NCI-H345 treated with DMSO at 0.1 percent for 48 hours (cell line): ENCODE measurements around the gene ACR.
A peak's percentile ranks its signal among the peaks of the same experiment; 100 is the strongest.
"Not testable (repeated sequence)": the region's sequence is repeated elsewhere in the genome, so short reads cannot be mapped to it uniquely, and the experiment has no call there.

Source experiments
- DNase-seq: peaks from one replicate; lab custom pipeline; 2025; ENCODE audit not compliant: unreplicated experiment; lab: John Stamatoyannopoulos, UW

The ACR gene

GRCh38 chr22:50775132-50775531 lies 37.1 kb downstream of the ACR start:
- not testable (repeated sequence) for DNase-seq

DNA sequence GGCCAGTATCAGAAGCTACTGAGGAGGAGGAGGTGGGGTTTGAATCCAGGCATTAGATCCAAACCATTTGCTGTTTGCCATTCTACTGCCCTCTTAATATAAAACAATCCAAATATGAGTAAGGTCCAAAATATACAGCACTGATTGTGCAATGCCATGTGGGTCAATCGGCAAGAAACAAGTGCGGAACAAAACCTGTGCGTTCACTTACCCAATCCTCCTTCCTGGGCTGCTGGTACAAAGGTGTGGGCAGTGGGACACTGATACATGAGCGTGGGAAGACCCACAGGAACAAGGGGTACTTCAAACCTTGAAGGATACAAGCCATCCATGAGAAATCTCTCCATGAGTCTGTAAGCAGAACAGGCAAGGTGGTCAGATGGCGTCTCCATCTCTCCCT lies 39.6 kb downstream of the ACR start:
- not testable (repeated sequence) for DNase-seq

DNA sequence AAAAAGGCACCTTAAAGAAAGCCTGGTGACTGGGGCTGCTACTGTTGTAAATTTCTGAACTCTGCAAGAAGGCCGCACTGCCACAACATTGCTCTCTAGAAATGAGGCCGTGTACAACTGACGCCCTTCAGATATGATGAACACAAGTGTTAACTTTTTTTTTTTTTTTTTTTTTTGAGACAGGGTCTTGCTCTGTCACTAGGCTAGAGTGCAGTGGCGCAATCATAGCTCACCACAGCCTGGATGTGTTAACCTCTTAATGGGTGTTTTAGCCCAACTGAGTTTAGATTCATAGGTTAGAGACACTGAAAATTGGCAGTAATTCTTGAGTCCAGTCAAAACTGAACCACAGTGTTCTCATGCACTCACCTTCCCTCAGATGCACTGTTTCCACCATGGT lies 42.2 kb downstream of the ACR start:
- not testable (repeated sequence) for DNase-seq

GRCh38 chr22:50782253-50782652 lies 44.2 kb downstream of the ACR start:
- not testable (repeated sequence) for DNase-seq

DNA sequence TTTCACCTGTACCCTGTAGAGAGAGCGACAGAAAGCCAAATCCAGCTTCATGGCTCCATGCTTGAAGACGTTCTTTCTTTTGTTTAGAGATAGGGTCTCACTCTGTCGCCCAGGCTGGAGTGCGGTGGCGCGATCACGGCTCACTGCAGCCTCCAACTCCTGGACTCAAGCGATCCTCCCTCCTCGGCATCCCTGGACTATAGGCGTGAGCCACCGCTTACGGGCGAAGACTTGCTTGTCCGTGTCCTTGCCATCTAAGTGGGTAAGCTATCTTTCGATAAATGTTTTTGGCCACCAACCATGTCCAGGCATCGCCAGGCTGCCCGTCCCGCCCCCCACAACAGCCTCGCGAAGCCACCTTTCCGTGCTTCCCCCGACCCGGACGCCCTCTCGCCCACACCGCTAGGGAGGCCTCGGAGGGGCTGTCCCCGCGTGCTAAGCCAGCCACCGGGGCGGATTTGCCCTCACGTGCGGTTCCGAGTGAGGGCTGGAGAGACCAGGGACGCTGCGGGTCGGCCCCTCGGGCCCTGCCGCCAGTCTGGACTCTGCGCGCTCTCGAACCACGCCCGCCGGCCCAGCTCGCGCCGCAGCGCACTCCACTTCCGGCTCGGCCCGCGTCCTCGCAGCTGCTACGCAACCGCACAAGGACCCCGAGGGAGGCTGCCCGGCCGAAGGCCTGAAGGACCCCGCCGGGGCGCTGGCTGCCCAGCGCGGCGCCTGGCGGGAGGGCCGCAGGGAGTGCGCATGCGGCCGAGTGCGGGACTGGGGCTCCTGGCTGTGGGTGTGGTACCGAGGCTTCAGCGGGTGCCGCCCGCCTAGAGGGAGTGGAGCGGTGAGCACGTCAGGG lies 45.3 kb downstream of the ACR start, which contains the start of gene RABL2B:
Gene RABL2B (minus strand): TSS at position 604 of the 847 bp plus-strand sequence. CDS start 1,342 bp downstream, outside the sequence.
- peak; percentile 54 for DNase-seq

DNA sequence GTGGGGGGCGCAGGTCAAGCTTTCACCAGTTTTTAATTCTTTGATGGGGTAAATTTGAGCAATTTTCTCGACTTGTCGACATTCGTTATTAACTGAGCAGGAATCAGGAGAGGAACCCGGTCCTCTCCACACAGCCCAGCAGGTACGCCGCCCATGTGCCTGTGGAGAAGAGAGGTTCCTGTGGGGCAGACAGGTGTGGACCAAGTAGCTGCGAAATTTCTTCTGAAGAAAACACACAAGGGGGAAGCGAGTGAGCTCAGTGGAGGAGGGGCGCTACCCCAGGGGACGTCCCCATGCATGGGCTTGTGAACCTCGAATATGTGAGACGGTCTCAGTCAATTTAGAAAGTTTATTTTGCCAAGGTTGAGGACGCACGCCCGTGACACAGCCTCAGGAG lies 45.9 kb downstream of the ACR start:
- DNase-seq = not testable (repeated sequence)

DNA sequence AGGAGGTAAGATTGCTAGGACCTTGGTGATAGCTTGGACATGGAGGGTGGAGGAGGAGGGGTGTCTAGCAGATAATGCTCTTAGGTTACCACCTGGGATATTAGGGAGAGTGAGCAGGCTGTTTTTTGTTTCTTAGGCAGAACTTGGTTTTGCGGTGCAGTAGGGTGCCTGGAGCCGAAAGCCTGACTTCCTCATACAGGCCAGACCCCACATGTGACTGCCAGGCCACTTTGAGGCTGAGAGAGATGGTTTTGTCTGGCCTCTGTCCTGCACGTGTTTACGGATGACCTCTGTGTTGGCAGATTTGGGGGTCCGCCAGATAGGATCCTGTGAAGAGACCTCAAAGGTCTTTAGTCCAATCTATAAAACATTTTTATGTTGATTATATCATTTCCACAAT lies 47.3 kb downstream of the ACR start:
- not testable (repeated sequence) for DNase-seq

DNA sequence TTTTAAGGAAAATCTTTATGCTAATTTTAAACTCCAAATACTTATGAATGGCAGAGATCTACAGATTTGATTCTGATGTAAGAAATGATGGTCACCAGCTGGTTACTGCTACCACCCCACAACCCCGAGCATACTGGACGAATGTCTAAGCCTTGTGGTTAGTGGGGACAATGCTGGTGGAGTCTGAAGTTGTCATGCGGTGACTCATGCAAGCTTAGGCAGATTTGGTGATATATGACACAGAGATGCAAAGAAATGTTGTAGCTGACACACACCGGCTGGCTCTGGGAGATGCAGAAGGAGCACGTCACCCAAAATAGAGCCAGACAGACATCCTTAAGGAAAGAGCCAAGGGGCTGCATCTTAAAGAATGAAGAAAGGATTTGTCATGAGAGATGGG lies 48.9 kb downstream of the ACR start:
- DNase-seq = not testable (repeated sequence)
